Measurements from ENCODE around the gene RASGEF1C.

Gene RASGEF1C

DNA sequence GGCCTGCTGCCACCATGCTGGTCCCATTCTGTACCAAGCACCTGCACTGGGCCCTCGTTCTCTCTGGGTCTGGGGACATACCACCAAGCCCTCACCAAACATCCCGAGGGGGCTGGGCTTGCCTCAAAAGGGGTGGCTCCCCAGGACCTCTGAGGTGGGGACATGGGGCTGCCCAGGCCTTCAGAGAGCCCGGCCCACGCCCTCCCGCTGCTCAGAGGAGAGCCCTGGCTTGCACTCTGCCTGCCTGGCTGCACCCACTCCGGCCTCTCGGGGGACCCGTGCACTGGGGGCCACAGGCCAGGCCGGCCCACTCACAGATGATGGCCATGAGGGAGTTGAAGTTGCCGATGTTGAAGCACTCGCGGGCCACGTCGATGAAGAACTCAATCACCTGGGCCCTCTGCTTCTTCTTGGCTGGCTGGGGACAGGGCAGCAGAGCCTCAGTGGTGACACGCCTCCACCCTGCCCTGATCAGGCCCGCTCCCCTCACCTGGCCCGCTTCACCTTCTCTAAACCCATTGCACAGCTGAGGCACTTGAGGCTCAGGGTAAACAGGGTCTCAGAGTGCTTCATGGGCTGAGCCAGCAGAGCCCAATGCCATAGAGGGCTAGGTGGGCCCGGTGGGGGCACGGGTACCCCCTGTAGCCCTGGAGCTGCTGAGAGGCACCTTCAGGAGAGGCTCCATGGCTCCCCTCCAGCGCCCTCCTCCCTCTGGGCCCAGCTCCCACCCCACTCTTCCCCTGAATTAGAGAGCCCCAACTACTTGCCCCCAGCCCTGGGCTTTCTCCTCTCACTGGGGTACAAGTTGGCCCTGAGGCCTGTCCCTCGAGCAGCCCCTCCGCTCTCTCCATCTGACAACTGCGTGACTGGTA, 89.7 kb downstream of the RASGEF1C start:
- no peak for DNase-seq

GRCh38 chr5:180118391-180118791, 90.6 kb downstream of the RASGEF1C start:
- DNase-seq: no peak

GRCh38 chr5:180117000-180117725, 91.8 kb downstream of the RASGEF1C start:
- DNase-seq: no peak

GRCh38 chr5:180116077-180116999, 92.7 kb downstream of the RASGEF1C start:
- no peak for DNase-seq

GRCh38 chr5:180115326-180116076, 93.5 kb downstream of the RASGEF1C start:
- no peak for DNase-seq

GRCh38 chr5:180114304-180115003, 94.6 kb downstream of the RASGEF1C start:
- DNase-seq: no peak

DNA sequence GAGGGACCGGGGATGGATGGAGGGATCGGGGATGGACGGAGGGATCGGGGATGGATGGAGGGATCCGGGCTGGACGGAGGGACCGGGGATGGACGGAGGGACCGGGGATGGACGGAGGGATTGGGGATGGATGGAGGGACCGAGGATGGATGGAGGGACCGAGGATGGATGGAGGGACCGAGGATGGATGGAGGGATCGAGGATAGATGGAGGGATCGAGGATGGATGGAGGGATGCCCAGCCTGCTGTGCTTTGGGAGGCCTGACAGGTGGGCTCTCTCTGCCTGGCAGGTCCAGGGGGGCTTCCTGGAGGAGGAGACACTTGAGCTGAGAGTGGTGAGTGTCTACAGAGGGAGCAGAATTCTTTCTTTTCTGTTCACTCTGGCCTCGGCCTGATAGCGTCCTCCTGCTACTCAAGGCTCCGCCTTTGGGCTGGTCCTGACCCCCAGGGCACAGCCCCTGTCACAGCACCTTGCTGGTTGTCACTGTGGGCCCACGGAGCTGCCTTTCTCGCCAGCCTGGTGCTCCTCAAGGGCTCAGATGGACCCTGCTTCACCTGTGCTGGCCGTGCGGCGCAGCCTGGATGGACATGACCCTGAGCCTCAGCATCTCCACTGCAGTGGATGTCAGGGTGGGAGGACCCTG, 95.2 kb downstream of the RASGEF1C start:
- DNase-seq: no peak

- DNase-seq: no peak
Measured at GRCh38 chr5:180112181-180112861, 96.7 kb downstream of the RASGEF1C start.

DNA sequence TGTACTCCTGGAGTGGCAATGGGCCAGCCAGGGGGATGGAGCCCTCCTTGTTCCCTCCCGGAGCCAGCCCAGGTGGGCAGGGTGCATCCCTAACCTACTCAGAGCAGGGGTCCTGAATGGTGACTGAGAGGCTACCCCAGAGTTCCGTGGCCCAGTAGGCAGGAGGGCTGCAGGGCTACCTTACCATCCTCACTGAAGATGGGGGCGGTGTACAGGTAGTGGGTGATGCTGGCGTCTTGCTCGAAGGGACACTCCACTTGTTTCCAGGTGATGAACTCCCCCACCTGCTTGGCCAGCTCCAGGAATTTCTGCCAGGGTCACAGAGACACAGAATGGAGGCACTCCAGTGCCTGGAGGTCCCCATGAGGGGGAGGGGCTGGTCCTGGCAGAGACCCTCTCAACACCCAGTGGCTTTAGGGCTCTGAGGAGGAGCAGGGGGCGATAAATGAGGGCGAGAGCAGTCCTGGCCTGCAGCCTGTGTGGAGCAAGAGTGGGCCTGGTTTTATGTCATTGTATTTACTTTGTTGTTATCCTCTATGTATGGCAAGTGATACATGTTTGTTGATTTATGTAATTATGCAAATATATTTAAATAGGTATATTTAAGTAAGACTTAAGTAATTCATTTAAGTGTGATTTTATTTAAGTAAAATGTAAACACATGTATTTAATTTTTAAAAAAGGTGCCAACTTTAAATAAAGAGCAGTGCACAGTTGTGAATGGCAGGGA, 97.6 kb downstream of the RASGEF1C start:
- DNase-seq: no peak

- DNase-seq: no peak
Measured at GRCh38 chr5:180109920-180110319, 99.1 kb downstream of the RASGEF1C start.

DNA sequence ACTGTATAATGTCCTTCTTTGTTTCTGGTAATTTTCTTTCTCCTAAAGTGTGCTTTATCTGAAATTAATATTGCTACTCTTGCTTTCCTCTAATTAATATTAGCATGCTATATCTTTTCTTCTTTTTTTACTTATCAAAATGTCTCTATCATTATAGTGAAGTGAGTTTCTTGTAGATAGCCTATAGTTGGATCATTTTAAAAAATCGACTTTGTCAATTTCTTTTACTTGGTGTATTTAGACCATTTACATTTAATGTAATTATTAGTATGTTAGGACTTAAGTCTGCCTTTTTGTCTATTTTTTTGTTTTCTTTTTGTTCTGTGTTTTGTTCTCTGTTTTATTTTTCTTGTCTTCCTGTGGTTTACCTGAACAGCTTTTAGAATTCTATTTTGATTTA, 102.0 kb downstream of the RASGEF1C start:
- DNase-seq: no peak

- no peak for DNase-seq
Measured at GRCh38 chr5:180105827-180106312, 103.1 kb downstream of the RASGEF1C start.

DNA sequence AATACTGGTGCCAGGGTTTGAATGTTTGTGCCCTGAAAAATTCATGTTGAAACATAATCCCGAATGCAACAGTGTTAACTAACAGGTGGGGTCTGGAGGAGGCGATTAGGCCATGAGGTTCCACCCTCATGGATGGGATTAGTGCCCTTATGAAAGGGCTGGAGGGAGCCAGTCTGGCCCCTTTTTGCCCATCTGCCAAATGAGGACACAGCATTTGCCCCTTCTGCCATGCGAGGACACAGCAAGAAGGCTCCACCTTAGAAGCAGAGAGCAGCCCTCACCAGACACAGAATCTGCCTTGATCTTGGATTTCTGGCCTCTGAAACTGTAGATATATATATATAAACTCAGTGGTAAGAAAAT, 104.9 kb downstream of the RASGEF1C start:
- no peak for DNase-seq

- DNase-seq: no peak
Measured at GRCh38 chr5:180103487-180104167, 105.4 kb downstream of the RASGEF1C start.

GRCh38 chr5:180102636-180103035, 106.4 kb downstream of the RASGEF1C start:
- no peak for DNase-seq

DNA sequence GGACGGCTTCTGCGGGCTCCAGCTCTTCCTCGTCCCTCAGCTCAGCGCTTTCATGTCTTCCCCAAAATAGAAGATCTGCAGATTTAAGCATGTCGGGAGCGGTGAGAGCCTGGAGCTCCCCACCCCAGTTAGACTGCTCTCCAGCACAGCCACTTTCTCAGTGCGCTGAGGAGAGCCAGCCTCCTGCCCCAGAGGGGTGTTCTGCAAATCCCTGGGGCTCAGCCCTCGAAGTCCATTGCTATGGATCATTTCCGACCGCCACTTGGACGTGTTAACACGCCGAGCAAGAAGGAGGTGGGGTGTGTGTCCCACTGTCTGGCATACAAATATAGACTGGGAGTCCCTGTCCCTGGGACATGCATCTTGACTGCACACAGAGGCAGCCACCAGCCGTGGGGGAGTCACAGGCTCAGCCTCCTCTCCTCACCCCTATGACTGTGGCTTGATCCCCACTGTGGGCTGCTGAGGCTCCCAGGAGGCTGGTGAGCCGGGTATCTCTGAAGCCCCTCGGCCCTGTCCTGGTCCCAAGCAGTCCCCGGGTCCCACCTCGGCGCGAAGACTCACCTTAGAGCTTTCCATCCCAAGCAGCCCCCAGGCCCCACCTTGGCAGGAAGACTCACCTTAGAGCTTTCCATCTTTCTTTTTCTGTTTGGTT, 107.4 kb downstream of the RASGEF1C start:
- no peak for DNase-seq

- DNase-seq: no peak
Measured at GRCh38 chr5:180100621-180101450, 108.2 kb downstream of the RASGEF1C start.

Measured in activated T-cell treated with anti-CD3 and anti-CD28 coated beads, Interleukin-2, amount 50 U/mL, for 48 hours (primary cell).